Esophagus squamous epithelium (tissue), 4 donors: Measurements from ENCODE around the gene UBE3B.

Experiments
- POLR2A ChIP-seq, 4 donors: fragments of 450-650 bp; IDR thresholded peaks; one replicate each; pipeline ENCODE4 v1.6.1; 2017; ENCODE audit warnings: antibody characterized with exemption in 4 of 4, mild to moderate bottlenecking in 4 of 4, moderate library complexity in 3 of 4
- TF ChIP-seq, protein P1 (sequence below), 6 experiments: fragments of 450-650 bp in 4 of 6; fragments of 200-600 bp in 2 of 6; sonication (generic) in 2 of 6; IDR thresholded peaks; one replicate each; pipeline ENCODE4 v1.5.1; 2016 to 2019; ENCODE audit warnings: antibody characterized with exemption in 6 of 6, mild to moderate bottlenecking in 4 of 6, moderate library complexity in 4 of 6

DNA sequence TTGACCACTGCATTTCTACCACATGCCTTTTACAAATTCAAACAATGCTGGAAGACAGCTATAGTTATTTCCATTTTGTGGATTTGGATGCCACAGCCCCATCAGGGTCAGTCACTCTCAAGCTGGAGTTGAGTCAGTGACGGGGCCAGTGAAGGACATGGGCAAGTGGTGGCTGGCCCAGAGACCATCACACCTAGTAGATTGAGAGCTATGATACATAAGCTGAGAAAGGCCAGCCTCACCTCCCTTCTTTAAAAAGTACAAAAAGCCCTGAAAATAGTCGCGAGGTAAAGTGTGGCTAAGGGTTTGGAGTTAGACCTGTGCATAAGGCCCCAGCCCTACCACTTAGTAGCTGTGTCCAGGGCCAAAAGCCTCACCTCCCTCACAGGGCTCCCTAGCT, 4.4 kb upstream of the UBE3B start:
- TF ChIP-seq, protein P1, sequence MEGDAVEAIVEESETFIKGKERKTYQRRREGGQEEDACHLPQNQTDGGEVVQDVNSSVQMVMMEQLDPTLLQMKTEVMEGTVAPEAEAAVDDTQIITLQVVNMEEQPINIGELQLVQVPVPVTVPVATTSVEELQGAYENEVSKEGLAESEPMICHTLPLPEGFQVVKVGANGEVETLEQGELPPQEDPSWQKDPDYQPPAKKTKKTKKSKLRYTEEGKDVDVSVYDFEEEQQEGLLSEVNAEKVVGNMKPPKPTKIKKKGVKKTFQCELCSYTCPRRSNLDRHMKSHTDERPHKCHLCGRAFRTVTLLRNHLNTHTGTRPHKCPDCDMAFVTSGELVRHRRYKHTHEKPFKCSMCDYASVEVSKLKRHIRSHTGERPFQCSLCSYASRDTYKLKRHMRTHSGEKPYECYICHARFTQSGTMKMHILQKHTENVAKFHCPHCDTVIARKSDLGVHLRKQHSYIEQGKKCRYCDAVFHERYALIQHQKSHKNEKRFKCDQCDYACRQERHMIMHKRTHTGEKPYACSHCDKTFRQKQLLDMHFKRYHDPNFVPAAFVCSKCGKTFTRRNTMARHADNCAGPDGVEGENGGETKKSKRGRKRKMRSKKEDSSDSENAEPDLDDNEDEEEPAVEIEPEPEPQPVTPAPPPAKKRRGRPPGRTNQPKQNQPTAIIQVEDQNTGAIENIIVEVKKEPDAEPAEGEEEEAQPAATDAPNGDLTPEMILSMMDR (IDR thresholded peaks at IDR 0.05), result no peak
- no peak for TF ChIP-seq POLR2A (IDR thresholded peaks at IDR 0.05)
